HL-60 (cell line): Measurements from ENCODE around the gene CD4.
A peak's percentile ranks its signal among the peaks of the same experiment; 100 is the strongest.

Source experiments
- GABPA ChIP-seq: IDR thresholded peaks from 2 replicates; pipeline ENCODE4 v1.6.1; 2012; ENCODE audit warnings: low read depth
- POLR2AphosphoS5 ChIP-seq: IDR thresholded peaks from 2 replicates; pipeline ENCODE4 v1.6.1; 2012; ENCODE audit warnings: low read depth
- SPI1 ChIP-seq: IDR thresholded peaks from 2 replicates; pipeline ENCODE4 v1.6.1; 2012; ENCODE audit warnings: low read depth, mild to moderate bottlenecking, borderline replicate concordance
- TF ChIP-seq, protein P1 (sequence below): IDR thresholded peaks from one replicate; pipeline ENCODE4 v1.5.1; 2011; ENCODE audit warnings: low read length, control low read depth, inconsistent platforms; ENCODE audit not compliant: insufficient read depth

DNA sequence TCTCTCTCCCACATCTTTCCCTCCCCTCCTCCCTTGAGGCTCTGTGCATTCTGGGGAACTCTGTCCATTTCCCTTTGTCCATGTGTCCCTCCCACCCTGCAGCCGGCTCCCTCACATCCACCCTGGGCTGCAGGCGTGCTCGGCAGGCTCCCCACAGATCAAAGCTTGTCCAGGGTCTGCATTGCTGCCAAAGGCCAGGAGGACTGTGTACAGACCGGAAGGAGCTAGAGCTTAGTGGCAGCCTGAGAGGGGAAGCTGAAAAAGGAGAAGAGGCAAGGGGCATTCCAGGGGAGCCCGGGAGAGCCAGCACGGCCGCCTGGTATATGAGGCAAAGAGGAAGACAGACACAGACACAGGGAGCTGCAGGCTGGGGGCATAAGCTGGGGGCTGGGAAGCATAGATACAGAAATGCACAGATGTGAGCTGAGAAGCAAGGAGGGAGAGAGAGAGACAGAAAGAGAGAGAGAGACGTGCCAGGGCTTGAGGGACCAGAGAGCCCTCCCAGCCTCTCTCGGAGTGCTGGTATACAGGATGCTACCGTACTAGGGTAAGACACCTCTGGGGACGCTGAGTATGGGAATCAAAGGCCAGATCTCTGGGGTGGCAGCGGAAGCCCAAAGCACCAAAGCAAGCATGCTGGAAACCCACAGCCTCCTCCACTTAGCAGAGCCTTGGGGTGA lies 3.3 kb downstream of the CD4 start:
- TF ChIP-seq, protein P1, sequence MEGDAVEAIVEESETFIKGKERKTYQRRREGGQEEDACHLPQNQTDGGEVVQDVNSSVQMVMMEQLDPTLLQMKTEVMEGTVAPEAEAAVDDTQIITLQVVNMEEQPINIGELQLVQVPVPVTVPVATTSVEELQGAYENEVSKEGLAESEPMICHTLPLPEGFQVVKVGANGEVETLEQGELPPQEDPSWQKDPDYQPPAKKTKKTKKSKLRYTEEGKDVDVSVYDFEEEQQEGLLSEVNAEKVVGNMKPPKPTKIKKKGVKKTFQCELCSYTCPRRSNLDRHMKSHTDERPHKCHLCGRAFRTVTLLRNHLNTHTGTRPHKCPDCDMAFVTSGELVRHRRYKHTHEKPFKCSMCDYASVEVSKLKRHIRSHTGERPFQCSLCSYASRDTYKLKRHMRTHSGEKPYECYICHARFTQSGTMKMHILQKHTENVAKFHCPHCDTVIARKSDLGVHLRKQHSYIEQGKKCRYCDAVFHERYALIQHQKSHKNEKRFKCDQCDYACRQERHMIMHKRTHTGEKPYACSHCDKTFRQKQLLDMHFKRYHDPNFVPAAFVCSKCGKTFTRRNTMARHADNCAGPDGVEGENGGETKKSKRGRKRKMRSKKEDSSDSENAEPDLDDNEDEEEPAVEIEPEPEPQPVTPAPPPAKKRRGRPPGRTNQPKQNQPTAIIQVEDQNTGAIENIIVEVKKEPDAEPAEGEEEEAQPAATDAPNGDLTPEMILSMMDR, result no peak
- TF ChIP-seq POLR2AphosphoS5 (peak; percentile 90), GABPA (no peak), SPI1 (peak; percentile 94)
